DMS 273 treated with DMSO at 0.1 percent for 48 hours (cell line): ENCODE data around the gene MOSPD3.

Experiments
- DNase-seq: peaks from one replicate; lab custom pipeline; 2025; lab: John Stamatoyannopoulos, UW

Gene MOSPD3

DNA sequence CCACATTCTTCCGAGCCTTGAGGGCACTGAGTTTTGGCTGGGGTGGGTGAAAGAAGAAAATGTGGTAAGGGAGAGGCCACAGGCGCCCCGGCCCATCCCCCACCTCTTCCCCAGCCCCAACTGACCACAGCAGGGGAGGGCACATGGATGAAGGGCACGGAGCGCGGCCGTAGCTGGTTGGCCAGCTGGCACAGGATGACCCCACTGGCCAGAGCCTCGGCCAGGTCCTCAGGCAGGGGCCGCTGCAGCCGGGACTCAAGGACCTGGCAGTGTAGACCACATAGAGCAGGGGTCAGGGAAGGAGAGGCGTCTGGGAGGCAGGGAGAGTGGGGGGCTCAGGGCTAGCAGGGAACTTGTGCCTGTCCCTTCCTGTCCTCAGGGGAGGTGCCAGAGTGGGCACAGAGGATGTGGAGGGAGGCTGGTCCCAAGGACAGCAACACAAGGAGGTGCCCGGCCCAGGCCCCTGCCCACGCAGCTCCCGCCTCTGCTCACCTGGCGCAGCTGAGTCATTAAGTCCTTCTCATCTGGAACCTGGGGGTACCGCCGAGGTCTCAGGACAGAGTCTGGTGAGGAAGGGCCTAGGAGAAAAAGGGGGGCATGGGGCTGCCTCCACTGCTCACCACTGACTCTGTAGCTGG, 36.5 kb upstream of the MOSPD3 start:
- no peak for DNase-seq

DNA sequence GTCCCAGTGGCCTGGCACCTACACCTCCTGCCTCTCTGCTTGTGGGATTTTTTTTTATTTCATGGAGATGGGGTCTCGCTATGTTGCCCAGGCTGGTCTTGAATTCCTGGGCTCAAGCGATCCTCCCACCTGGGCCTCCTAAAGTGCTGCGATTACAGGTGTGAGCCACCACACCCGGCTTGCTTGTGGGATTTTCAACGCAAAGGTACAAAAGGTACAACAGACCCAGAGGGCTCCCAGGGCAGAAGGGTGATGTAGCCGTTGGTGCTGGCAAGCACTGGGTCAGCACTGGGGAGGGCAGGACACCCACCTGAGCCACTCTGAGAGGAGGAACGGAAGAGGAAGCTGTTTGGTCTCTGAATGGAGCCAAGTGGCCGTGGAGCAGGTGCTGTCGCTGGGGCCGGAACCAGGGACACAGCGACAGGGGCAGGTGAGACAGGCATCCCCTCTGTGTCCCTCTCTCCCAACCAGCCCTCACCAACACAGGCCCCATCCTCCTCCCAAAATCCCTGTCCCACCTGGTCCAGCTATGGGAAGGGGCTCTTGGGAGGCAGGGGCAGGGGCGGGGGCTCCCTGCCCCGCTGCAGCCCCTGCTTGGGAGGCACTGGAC, 35.9 kb upstream of the MOSPD3 start:
- DNase-seq, result no peak

DNA sequence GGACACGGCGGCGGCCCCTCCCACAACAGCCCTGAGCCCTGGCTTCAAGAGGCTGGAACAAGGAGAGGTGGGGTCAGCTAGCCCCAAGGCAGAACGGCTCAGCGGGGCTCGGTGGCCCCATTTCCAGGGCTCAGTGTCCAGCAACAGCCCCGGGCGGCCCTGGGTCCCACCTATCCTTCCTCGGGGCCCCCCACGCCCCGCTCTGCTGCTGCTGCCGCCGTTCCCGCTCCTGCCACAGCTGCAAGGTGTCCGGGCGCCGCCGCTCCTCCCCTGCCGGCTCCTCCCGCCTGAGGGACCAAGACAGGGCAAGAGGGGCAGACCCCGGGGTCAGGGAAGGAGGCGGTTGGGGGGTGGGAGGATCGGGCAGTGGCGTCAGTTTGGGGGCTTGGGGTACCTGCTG, 35.2 kb upstream of the MOSPD3 start:
- no peak for DNase-seq

DNA sequence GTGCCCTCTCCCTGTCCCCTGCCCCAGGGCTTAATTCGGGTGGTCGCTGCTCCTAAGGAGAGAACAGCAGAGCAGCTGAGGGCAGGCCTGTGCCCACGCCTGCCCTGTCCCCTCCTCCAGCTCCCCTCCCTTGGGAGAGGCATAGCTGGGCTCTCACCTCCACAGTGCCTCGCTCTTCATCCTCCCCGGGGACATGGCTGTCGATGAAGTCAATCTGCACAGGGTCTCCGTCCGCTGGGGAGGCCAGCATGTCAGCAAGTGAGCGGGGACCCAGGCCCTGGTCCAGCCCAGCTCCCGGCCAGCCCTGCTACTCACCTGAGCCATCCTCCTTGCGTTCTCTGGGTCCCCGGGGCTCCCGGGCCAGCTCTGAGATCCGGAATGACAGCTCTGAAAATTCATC, 34.8 kb upstream of the MOSPD3 start:
- no peak for DNase-seq

- no peak for DNase-seq
These were observed 33.8 kb upstream of the MOSPD3 start for GRCh38 chr7:100578246-100579183.

DNA sequence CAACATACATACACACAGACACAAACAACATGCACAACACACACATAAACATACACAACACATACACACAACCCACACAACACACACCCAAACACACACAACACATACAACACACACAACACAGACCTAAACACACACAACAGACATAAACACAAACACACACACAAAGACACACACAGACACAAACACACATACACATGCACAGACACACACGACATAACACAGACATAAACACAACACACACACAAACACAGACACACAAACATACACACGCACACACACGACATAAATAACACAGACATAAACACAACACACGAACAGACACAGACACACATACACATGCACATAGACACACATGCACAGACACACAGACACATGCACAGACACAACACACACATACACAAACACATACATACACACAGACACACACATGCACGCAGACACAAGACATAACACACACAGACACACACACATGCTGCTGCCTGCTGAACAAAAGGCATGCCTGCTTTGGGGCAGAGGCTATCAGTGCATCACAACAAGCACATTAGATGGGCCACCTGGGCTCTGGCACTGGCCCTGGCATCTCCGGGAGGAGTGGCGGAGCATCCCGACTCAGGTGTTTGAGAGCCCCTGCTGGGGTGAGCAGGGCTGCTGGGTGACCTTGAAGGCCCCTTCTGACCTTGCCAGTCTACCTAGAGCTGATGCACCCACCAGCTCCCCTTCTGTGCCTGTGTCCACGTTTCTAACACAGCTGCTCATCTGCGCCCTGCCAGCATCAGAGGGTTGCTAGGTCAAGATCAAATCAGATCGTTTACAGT, 31.7 kb upstream of the MOSPD3 start:
- no peak for DNase-seq

- no peak for DNase-seq
These were observed 30.2 kb upstream of the MOSPD3 start for GRCh38 chr7:100582041-100582579.

GRCh38 chr7:100582650-100583049, 29.7 kb upstream of the MOSPD3 start:
- DNase-seq, result no peak

DNA sequence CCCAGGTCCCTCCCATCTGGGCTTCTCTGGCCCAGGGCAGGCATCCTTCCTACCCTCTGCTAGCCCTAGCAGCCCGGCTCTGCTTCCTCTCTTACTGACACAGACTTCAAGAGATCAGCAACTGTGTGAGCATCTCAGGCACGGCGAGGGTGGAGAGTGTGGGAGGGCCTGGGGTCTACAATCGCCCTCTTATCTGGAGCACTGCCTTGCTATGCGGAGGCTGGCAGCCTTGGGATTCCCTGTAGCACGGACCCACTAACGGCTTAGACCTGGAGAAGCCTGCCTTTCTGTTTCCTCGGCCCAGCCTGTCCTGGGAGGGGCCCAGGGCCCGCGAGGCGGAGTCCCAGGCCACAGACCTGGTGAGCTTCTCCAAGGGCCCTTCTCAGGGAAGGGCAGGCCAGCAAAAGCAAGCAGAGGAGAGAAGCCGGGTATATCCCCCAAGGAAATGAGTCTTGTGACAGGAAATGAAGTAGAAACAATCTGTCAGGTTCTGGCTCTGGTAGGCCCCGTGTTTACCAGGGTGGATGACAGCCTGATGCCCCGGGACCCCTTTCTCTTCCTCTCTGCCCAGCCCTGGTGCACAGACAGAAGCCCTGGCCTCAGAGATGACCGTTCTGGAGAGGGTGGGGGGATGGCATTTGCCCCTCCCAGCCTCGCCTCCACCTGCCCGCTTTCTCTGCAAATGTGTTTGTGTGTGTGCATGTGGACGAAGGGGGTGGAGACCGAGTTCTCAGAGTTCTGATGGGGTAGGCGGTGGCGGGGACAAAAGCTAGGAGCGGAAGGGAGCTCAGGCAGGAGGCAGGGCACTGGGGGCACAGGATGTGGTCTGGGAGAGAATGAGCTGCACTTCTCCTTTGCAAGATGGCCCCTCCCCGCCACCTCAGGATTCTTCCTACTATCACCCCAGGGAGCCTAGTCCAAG, 28.9 kb upstream of the MOSPD3 start:
- no peak for DNase-seq

DNA sequence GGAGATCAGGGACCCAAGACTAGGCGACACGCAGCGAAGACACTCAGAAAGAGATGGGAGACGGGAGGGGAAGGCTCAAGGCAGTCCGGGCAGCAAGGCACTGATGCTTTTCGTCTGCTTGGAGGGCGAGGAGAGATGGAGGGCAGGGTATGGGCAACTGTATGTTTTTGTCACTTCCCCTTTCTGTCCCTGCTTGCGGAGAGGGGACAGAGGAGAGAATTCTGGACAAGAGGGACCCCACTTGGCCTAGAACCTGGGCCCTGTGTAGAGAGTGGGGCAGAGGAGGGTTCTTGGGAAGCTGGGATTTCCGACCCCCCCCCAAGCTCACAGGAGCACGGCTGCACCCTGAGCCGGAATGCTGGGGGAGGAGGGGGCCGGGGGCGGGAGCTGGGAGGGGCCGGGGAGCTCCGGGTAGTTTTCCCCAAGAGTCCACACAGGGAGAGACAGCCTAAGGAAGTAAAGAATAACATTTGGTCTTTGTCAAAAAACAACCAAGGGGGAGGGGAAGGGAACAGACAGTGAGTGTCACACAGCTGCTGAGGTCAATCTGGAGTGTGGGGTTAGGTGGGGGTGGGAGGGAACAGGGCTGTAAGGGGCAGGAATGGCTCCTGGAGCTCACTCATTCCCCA, 28.2 kb upstream of the MOSPD3 start:
- no peak for DNase-seq

DNA sequence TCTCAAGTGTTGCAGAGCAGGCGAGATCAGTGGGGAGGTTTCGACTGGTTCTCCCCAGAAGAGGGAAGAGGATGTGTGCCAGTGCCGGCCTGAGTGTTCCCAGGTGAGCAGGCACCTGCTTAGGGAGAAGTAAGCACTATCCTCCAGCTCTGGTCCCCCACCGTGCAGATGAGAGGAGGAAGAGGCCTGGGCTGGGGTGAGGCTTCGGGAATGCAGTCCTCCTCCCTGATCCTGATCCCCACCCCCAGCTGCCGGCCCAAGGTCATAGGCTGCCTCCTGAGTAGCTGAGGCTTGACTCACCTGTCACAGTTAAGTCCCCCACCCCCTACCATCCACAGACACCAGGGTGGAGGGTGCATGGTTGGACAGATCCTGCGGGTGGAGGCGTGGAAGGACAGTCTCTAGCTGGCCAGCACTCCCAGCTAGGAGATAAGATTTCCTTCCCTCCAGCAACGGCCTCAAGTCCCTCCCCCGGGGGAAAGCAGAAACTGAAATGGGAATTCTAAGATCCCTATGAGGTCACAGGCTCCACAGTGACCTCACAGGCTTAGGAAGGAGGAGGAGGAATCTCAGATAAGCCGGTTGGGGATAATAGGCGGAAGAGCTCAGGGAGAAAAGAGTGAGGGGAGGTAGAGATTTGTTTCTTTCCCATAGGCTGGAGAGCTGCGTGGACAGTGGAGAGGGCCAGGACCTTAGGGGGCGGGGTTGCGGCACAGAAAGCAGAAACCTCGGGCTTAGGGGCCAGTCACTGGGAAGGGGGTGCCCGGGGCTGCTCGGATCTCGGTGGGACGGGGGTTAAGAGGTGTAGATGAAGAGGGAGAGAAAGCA, 27.4 kb upstream of the MOSPD3 start:
- no peak for DNase-seq

DNA sequence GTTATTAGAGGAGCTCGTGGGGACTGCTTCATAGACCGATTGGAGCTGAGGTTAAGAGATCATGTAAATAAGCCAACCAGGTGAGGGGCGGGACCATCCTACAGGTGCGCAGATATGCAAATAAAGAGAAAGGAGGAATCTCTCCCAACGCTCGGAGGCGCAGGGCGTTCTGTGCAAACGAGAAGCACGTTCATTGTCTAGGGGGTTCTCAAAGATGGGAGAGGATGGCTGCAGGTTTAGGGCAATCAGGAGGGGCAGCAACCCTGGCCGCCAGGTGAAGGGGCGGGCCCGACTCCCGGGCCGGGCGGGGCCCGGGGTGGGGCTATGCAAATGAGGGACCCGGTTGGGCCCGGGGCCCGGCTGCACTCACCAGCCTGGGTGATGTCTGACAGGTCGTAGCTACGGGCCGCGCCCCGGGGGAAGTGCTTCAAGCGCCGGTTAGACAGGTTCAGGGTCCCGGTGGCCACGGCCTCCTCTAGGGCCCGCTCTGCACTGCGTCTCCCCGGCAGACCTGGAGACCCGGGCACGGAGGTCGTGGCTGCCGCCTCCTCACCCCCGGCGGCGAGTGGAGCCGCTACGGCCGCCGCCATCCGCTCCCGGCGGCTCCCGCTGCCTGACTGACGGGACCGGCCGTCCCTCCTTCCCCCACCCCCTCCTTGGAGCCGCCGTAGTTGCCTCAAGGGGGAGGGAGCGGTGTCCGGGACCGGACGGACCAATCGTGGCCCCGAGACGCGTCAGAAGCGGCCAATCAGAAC, 26.7 kb upstream of the MOSPD3 start, which contains the start of gene LRCH4:
Gene LRCH4, minus strand, starts transcription at position 619 of the 755 bp plus-strand sequence. Its CDS starts 29 bp downstream, at position 590.
- no peak for DNase-seq

- peak; percentile 100 for DNase-seq
These were observed 25.9 kb upstream of the MOSPD3 start, which contains the start of gene FBXO24 for GRCh38 chr7:100586266-100587025. Gene FBXO24 (plus strand): TSS chr7:100586328. CDS start chr7:100586626, 298 bp downstream.

GRCh38 chr7:100588438-100588837, 23.9 kb upstream of the MOSPD3 start:
- DNase-seq, result no peak

- DNase-seq, result no peak
These were observed 22.9 kb upstream of the MOSPD3 start for GRCh38 chr7:100589341-100589947.

DNA sequence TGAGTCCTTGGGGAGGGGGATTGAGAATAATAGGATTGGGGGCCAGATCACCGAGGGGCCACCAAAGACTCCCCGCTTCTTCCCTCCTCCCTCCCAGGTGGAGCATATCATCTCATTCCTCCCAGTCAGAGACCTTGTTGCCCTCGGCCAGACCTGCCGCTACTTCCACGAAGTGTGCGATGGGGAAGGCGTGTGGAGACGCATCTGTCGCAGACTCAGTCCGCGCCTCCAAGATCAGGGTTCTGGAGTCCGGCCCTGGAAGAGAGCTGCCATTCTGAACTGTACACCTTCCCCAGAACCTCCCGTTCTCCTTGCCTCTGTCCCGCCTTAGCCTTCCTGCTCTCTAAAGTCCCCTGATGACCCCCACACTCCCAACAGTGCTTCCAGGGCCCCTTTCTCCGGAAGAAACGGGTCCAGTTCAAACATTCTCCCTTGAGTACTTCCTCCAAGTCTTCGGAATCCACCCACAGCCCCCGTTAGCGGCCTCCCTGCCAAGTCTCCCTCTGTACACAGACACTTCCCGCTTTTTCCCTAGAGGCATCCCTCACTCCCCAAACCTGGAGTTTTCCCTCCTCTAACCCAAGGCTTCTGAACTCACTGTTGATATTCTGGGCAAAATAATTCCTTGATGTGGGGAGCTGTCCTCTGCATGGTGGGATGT, 22.1 kb upstream of the MOSPD3 start:
- no peak for DNase-seq

GRCh38 chr7:100591596-100591995, 20.7 kb upstream of the MOSPD3 start:
- DNase-seq, result no peak
